H9 (cell line): ENCODE measurements around the gene SP140. TPM values are rescaled to one million over a fixed set of nuclear protein-coding genes. Genes with fewer than 3 reads are reported as not detected.

Experiments used
- DNase-seq: peaks from one replicate; pipeline ENCODE4 v3.0.0-alpha.2; 2017
- H2AFZ ChIP-seq: one replicate; pipeline ENCODE4 v1.6.1; 2013; ENCODE audit warnings: mild to moderate bottlenecking, low read length, control low read depth, moderate library complexity
- H2AK5ac ChIP-seq: 2 replicates; pipeline ENCODE4 v1.6.1; 2013; ENCODE audit warnings: low read length, control low read depth, mixed read lengths; ENCODE audit not compliant: insufficient read length
- H2BK120ac ChIP-seq: one replicate; pipeline ENCODE4 v1.6.1; 2013; ENCODE audit warnings: low read depth, mild to moderate bottlenecking, low read length, control low read depth, inconsistent platforms; ENCODE audit not compliant: poor library complexity, severe bottlenecking
- H2BK12ac ChIP-seq: 2 replicates; pipeline ENCODE4 v1.6.1; 2013; ENCODE audit warnings: low read length, control low read depth, mixed read lengths, low read depth; ENCODE audit not compliant: insufficient read length
- H2BK15ac ChIP-seq: 2 replicates; pipeline ENCODE4 v1.6.1; 2013; ENCODE audit warnings: low read depth, low read length, control low read depth
- H2BK20ac ChIP-seq: one replicate; pipeline ENCODE4 v1.6.1; 2013; ENCODE audit warnings: low read depth, mild to moderate bottlenecking, low read length, control low read depth, inconsistent platforms; ENCODE audit not compliant: poor library complexity, severe bottlenecking
- H2BK5ac ChIP-seq: 2 replicates; pipeline ENCODE4 v1.6.1; 2013; ENCODE audit warnings: low read length, control low read depth, mixed read lengths; ENCODE audit not compliant: insufficient read length
- H3K14ac ChIP-seq: 2 replicates; pipeline ENCODE4 v1.6.1; 2013; ENCODE audit warnings: low read length, control low read depth; ENCODE audit not compliant: insufficient read depth
- H3K18ac ChIP-seq: 2 replicates; pipeline ENCODE4 v1.6.1; 2013; ENCODE audit warnings: low read depth, mild to moderate bottlenecking, mixed read lengths, low read length, control low read depth; ENCODE audit not compliant: insufficient read length
- H3K23ac ChIP-seq: 2 replicates; pipeline ENCODE4 v1.6.1; 2013; ENCODE audit warnings: low read length, control low read depth, mixed read lengths, low read depth; ENCODE audit not compliant: insufficient read length
- H3K23me2 ChIP-seq: 2 replicates; pipeline ENCODE4 v1.6.1; 2013; ENCODE audit warnings: low read depth, mild to moderate bottlenecking, mixed read lengths, low read length, control low read depth; ENCODE audit not compliant: insufficient read length, poor library complexity, severe bottlenecking
- H3K27ac ChIP-seq: 2 replicates; pipeline ENCODE4 v1.5.1; 2013; ENCODE audit warnings: low read length, control low read depth, mixed read lengths, low read depth; ENCODE audit not compliant: insufficient read length
- H3K27me3 ChIP-seq: 2 replicates; pipeline ENCODE4 v1.6.1; 2013; ENCODE audit warnings: low read length, control low read depth, inconsistent platforms; ENCODE audit not compliant: insufficient read depth
- H3K4ac ChIP-seq: 2 replicates; pipeline ENCODE4 v1.6.1; 2013; ENCODE audit warnings: low read depth, mild to moderate bottlenecking, control low read depth, inconsistent platforms, low read length, moderate library complexity
- H3K4me1 ChIP-seq: 2 replicates; pipeline ENCODE4 v1.6.1; 2013; ENCODE audit warnings: low read length, control low read depth, inconsistent platforms; ENCODE audit not compliant: insufficient read depth
- H3K4me2 ChIP-seq: 2 replicates; pipeline ENCODE4 v1.6.1; 2013; ENCODE audit warnings: low read length, control low read depth, mixed read lengths; ENCODE audit not compliant: insufficient read length, insufficient read depth
- H3K56ac ChIP-seq: 2 replicates; pipeline ENCODE4 v1.6.1; 2013; ENCODE audit warnings: low read depth, mild to moderate bottlenecking, mixed read lengths, low read length, control low read depth; ENCODE audit not compliant: insufficient read length
- H3K79me1 ChIP-seq: 2 replicates; pipeline ENCODE4 v1.6.1; 2013; ENCODE audit warnings: low read depth, mild to moderate bottlenecking, moderate library complexity, low read length, control low read depth, inconsistent platforms; ENCODE audit not compliant: insufficient read depth, poor library complexity, severe bottlenecking
- H3K79me2 ChIP-seq: 2 replicates; pipeline ENCODE4 v1.6.1; 2013; ENCODE audit warnings: low read length, control low read depth, inconsistent platforms; ENCODE audit not compliant: insufficient read depth
- H3K9ac ChIP-seq: 2 replicates; pipeline ENCODE4 v1.6.1; 2013; ENCODE audit warnings: low read length, control low read depth, mixed read lengths; ENCODE audit not compliant: insufficient read length; ENCODE audit errors: extremely low read depth
- H3K9me3 ChIP-seq: one replicate; pipeline ENCODE4 v1.6.1; 2013; ENCODE audit warnings: low read depth, low read length, inconsistent platforms; ENCODE audit not compliant: control insufficient read depth
- H3T11ph ChIP-seq: one replicate; pipeline ENCODE4 v1.6.1; 2013; ENCODE audit warnings: mild to moderate bottlenecking, low read length, control low read depth, inconsistent platforms
- H4K20me1 ChIP-seq: one replicate; pipeline ENCODE4 v1.6.1; 2013; ENCODE audit not compliant: control insufficient read depth, insufficient read length, insufficient read depth
- H4K5ac ChIP-seq: 2 replicates; pipeline ENCODE4 v1.6.1; 2013; ENCODE audit warnings: low read depth, mild to moderate bottlenecking, mixed read lengths, low read length, control low read depth; ENCODE audit not compliant: insufficient read length
- H4K8ac ChIP-seq: replicated peaks from 2 replicates; pipeline ENCODE4 v1.6.1; 2013; ENCODE audit warnings: low read length, control low read depth, mixed read lengths, low read depth; ENCODE audit not compliant: insufficient read length
- H4K91ac ChIP-seq: 2 replicates; pipeline ENCODE4 v1.6.1; 2013; ENCODE audit warnings: low read depth, mild to moderate bottlenecking, moderate library complexity, mixed read lengths, low read length, control low read depth; ENCODE audit not compliant: insufficient read length
- H3K27ac Mint-ChIP-seq, 3 experiments: 2 replicates in 2 of 3; 3 replicates in 1 of 3; pipeline ENCODE4 v1.8.0; 2020 to 2021; ENCODE audit warnings: mixed read lengths in 3 of 3, mild to moderate bottlenecking in 1 of 3, moderate library complexity in 1 of 3
- H3K27me3 Mint-ChIP-seq: 2 replicates; pipeline ENCODE4 v1.8.0; 2021; ENCODE audit warnings: low read depth, mild to moderate bottlenecking, moderate library complexity, mixed read lengths
- H3K36me3 Mint-ChIP-seq, 3 experiments: 2 replicates in 2 of 3; 3 replicates in 1 of 3; pipeline ENCODE4 v1.8.0; 2020 to 2021; ENCODE audit warnings: low read depth in 3 of 3, mixed read lengths in 3 of 3; ENCODE audit not compliant: insufficient read depth in 1 of 3
- H3K4me1 Mint-ChIP-seq, 2 experiments: 2 replicates each; pipeline ENCODE4 v1.8.0; 2020; ENCODE audit warnings: mixed read lengths in 2 of 2
- H3K4me3 Mint-ChIP-seq, 2 experiments: 2 replicates in 1 of 2; 3 replicates in 1 of 2; pipeline ENCODE4 v1.8.0; 2020 to 2021; ENCODE audit warnings: mild to moderate bottlenecking in 2 of 2, mixed read lengths in 2 of 2, moderate library complexity in 1 of 2
- H3K9me3 Mint-ChIP-seq, 2 experiments: 2 replicates in 1 of 2; 3 replicates in 1 of 2; pipeline ENCODE4 v1.8.0; 2020; ENCODE audit warnings: mild to moderate bottlenecking in 2 of 2, mixed read lengths in 2 of 2, moderate library complexity in 1 of 2
- WGBS: extraction: QIAGEN DNeasy Blood & Tissue Kit; methylation state at CpG from one replicate; pipeline ENCODE4 v1.1.7; 2013; ENCODE audit warnings: missing lambda C conversion rate, low lambda C conversion rate, mixed read lengths; ENCODE audit not compliant: insufficient read length; ENCODE audit errors: extremely low coverage; 5-methylcytosine and 5-hydroxymethylcytosine counted together
- total RNA-seq: library from RNA; stranded (reverse); gene quantifications from 2 replicates; pipeline ENCODE4 v1.2.1, GENCODE V29; 2021
- TF ChIP-seq, protein P1 (sequence below): fragments of 200-600 bp; sonication (generic); conservative IDR thresholded peaks from 3 replicates; pipeline ENCODE4 v1.8.0; 2021; ENCODE audit warnings: antibody characterized with exemption, mild to moderate bottlenecking

The SP140 gene
- total RNA-seq, 1 experiment from 2014 or later = 0.31 TPM

DNA sequence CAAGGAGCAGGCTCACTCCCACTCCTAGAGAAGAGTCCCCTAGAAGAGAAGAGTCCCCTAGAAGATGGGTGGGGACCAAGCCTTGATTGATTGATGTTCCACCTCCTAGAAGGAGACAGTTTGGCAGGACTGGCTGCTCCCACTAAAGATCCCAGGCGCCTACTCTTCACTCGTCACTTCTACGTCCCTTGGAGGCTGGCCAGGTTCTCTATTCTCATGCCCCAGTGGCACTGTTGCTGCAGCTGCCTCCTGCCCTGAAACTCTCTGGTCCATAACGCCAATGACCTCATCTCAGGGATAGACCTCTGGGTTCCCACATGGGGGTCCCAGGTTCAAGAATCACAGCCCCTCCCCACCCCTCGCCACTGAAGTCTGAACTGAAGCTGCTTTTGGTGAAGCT lies 99.0 kb downstream of the SP140 start:
- Histone ChIP-seq H3K23me2 (no peaks in the 10 kb centered on the region), H3K23ac (no peak overlapping the region), H4K20me1 (no peaks in the 10 kb centered on the region), H3K18ac (no peak overlapping the region), H3K14ac (no peak overlapping the region), H4K8ac (no peak overlapping the region), H2BK20ac (no peak overlapping the region), H4K5ac (no peak overlapping the region), H3K4ac (no peak overlapping the region), H2BK5ac (no peak overlapping the region), H3K4me1 (no peaks in the 10 kb centered on the region), H3K27me3 (no peaks in the 10 kb centered on the region), H2AFZ (no peak overlapping the region), H3K9ac (no peak overlapping the region), H3K79me1 (no peaks in the 10 kb centered on the region), H3K4me2 (no peak overlapping the region), H2BK15ac (no peak overlapping the region), H3K56ac (no peak overlapping the region), H2AK5ac (no peak overlapping the region), H3T11ph (no peak overlapping the region), H3K27ac (no peak overlapping the region), H3K79me2 (no peaks in the 10 kb centered on the region), H4K91ac (no peak overlapping the region), H2BK120ac (no peak overlapping the region), H2BK12ac (no peak overlapping the region), H3K9me3 (peaks cover 14% of the 10 kb centered on the region)
- TF ChIP-seq, protein P1, sequence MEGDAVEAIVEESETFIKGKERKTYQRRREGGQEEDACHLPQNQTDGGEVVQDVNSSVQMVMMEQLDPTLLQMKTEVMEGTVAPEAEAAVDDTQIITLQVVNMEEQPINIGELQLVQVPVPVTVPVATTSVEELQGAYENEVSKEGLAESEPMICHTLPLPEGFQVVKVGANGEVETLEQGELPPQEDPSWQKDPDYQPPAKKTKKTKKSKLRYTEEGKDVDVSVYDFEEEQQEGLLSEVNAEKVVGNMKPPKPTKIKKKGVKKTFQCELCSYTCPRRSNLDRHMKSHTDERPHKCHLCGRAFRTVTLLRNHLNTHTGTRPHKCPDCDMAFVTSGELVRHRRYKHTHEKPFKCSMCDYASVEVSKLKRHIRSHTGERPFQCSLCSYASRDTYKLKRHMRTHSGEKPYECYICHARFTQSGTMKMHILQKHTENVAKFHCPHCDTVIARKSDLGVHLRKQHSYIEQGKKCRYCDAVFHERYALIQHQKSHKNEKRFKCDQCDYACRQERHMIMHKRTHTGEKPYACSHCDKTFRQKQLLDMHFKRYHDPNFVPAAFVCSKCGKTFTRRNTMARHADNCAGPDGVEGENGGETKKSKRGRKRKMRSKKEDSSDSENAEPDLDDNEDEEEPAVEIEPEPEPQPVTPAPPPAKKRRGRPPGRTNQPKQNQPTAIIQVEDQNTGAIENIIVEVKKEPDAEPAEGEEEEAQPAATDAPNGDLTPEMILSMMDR = no peak
- no peak overlapping the region for H3K27ac Mint-ChIP-seq
- WGBS = no CpG with 5 or more reads among the region's 5 CpGs
- DNase-seq = no peak
- no peak overlapping the region for H3K4me3 Mint-ChIP-seq
- H3K9me3 Mint-ChIP-seq = peaks cover 22 to 25% of the 10 kb centered on the region in 2 experiments
- peaks cover 10 to 16% (median 13%) of the 10 kb centered on the region in 3 experiments; a peak in 6 of 7 replicates for H3K36me3 Mint-ChIP-seq
- H3K4me1 Mint-ChIP-seq = peaks cover 5% of the 10 kb centered on the region in 2 experiments; a peak in 2 of 4 replicates
- H3K27me3 Mint-ChIP-seq = no peaks in the 10 kb centered on the region
